ENCODE data around the gene CGNL1.

DNA sequence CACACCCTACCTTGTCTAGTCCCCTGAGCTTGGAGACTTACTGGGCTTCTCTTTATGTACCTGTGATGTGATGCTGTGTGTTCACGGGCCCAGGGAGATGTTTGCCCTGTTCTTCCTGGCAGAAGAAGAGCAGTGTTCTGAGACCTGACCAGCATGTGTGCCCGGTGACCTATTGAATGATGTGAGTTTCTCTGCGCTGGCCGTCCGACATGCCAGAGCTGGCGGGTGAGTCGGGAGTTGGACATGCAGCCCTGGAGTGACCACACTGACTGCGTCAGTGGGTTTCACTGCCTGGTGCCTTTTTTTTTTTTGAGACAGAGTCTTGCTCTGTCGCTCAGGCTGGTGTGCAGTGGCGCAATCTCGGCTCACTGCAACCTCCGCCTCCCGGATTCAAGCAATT lies 42.3 kb downstream of the CGNL1 start:
- TF ChIP-seq, protein P1, sequence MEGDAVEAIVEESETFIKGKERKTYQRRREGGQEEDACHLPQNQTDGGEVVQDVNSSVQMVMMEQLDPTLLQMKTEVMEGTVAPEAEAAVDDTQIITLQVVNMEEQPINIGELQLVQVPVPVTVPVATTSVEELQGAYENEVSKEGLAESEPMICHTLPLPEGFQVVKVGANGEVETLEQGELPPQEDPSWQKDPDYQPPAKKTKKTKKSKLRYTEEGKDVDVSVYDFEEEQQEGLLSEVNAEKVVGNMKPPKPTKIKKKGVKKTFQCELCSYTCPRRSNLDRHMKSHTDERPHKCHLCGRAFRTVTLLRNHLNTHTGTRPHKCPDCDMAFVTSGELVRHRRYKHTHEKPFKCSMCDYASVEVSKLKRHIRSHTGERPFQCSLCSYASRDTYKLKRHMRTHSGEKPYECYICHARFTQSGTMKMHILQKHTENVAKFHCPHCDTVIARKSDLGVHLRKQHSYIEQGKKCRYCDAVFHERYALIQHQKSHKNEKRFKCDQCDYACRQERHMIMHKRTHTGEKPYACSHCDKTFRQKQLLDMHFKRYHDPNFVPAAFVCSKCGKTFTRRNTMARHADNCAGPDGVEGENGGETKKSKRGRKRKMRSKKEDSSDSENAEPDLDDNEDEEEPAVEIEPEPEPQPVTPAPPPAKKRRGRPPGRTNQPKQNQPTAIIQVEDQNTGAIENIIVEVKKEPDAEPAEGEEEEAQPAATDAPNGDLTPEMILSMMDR (conservative IDR thresholded peaks at IDR 0.05; ENCODE audit: low read length) = no peak
- TF ChIP-seq EZH2phosphoT487 (IDR thresholded peaks at IDR 0.05; ENCODE audit: borderline replicate concordance) = no peak

Data from Loucy (cell line).